GM12874 (cell line): Measurements from ENCODE around the gene SHH.

Source experiments
- CTCF ChIP-seq: IDR thresholded peaks from 2 replicates; pipeline ENCODE4 v1.5.1; 2011; ENCODE audit warnings: low read depth, mild to moderate bottlenecking, control low read depth, low read length, moderate library complexity; ENCODE audit not compliant: insufficient read depth

Gene SHH

DNA sequence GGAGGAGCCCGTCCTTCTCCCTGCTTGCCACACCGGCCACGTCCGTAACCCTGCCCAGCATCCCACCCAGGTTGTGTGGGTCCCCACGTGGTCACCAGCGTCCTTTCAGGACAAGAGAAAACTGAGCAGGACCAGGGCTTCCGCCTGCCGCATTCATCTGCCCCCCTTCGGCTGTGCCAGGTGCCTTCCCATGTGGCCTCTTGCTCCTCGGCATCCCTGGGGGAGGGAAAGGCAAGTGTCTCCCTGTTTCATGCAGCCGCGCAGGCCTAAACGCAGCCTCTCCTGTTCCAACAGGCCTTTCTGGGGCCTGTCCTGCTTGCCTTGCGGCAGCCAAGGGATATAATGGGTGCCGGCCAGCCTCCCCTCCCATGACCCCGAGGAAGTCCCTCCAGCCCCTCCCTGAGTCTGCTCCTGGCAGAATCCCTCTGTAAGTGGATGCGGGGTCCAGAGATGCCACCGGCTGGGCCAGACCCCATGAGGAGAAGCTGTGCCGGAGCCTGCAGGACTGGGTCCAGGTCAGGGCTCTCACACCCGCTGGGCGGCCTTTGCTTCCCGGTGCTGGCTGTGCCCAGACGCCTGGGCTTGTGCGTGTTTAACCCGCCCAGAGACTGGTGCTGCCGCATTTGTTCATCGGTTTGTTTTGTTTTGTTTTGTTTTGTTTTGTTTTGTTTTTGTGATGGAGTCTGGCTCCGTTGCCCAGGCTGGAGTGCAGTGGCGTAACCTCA, 23.1 kb downstream of the SHH start:
- no peak for TF ChIP-seq CTCF

- TF ChIP-seq CTCF: no peak
These were observed 23.7 kb downstream of the SHH start for GRCh38 chr7:155788616-155789000.

- no peak for TF ChIP-seq CTCF
These were observed 25.0 kb downstream of the SHH start for GRCh38 chr7:155787171-155787851.

DNA sequence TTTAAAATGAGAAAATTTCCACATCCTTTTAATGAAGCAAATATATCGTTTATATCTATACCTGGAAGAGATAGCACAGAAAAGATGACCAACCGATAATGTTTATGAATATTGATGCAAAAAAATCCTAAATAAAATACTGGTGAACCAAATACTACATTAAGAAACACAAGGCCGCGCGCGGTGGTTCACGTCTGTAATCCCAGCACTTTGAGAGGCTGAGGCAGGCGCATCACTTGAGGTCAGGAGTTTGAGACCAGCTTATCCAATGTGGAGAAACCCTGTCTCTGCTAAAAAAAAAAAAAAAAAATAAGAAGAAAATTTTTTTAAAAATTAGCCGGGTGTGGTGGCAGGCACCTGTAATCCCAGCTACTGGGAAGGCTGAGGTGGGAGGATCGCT, 25.8 kb downstream of the SHH start:
- TF ChIP-seq CTCF: no peak

DNA sequence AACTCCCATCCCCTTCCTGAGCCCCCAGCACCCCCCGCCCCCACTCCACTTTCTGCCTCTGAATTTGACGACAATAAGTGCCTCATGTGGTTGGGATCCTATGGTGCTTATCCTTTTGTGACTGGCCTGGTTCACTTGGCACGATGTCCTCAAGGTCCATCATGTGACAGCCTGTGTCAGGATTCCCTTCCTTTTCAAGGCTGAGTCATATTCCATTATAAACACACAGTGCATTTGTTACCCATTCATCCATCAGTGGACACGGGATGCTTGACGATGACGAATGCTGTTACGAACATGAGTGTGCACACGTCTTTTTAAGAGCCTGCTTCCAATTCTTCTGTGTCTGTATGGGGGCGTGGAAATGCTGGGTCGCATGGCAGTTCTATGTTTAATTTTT, 26.7 kb downstream of the SHH start:
- no peak for TF ChIP-seq CTCF

DNA sequence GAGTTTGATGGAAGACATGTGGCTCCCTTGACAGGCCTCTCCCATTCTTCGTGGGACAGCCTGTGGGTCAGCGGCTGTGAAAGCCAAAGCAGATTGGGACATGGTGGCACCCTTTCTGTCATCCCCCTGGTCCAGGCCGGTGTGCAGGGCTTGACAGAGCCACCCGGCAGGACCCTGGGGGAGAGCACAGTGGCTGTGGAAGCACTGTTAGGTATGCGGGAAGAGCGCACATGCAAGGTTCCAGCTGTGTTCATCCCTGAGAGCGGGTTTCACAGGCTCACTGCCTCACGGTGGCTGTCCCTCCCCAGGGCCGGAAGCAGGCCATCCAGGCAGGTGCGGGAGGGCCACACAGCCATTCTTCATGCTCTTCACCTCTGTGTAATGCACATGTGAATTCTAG, 29.8 kb downstream of the SHH start:
- TF ChIP-seq CTCF: no peak

DNA sequence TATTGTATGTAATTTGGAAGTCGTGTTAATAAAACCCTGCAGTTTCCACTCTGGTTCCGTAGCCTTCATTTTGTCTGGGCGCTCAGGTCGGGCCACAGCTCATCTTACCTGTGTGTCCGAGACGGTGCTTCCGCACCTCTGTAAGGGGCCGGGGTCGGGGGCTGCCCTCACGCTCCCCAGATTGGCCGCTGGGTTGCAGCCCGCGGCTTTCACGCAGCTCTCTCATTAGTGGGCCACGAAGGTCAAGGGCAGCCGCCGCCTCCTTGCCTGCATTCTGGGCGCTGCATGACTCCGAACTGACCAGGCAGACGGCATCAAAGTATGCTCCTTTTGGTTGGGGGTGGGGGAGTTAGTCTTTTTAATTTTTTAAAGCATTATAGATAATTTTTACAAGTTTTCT, 30.8 kb downstream of the SHH start:
- TF ChIP-seq CTCF: no peak
